ENCODE data around the gene GJB5. TPM values are rescaled to one million over a fixed set of nuclear protein-coding genes. Genes with fewer than 3 reads are reported as not detected.

Gene GJB5
- total RNA-seq, 1 donor from 2014 or later = not detected

DNA sequence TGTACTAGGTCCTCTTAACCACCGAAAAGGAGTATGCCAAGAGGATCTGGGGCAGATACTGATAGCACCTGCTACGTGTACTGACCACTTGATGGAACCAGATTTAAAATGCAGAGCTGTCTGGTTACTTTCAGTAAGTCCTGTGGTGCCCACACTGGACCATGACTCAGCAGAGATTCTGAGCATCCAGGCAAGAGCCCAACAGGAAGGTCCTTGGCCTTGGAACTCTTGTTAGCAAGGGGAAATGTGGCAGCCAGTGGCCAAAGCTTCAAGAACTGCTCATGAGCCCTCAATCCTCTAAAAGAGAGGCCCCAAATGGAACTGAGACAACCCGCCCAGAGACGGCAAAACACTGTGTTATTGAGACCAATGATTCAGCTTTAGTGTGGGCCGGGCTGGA, 4.2 kb upstream of the GJB5 start:
- intact Hi-C loops (cut with micrococcal nuclease) = no loop called here
- TF ChIP-seq, protein P1, sequence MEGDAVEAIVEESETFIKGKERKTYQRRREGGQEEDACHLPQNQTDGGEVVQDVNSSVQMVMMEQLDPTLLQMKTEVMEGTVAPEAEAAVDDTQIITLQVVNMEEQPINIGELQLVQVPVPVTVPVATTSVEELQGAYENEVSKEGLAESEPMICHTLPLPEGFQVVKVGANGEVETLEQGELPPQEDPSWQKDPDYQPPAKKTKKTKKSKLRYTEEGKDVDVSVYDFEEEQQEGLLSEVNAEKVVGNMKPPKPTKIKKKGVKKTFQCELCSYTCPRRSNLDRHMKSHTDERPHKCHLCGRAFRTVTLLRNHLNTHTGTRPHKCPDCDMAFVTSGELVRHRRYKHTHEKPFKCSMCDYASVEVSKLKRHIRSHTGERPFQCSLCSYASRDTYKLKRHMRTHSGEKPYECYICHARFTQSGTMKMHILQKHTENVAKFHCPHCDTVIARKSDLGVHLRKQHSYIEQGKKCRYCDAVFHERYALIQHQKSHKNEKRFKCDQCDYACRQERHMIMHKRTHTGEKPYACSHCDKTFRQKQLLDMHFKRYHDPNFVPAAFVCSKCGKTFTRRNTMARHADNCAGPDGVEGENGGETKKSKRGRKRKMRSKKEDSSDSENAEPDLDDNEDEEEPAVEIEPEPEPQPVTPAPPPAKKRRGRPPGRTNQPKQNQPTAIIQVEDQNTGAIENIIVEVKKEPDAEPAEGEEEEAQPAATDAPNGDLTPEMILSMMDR (IDR thresholded peaks at IDR 0.05; ENCODE audit: borderline replicate concordance) = no peak
- Histone ChIP-seq H3K36me3 (no peaks in the 10 kb centered on the region), H3K27ac (replicated peaks) (no peak overlapping the region), H3K4me3 (no peak overlapping the region), H3K4me1 (no peaks in the 10 kb centered on the region), H3K9me3 (replicated peaks) (no peaks in the 10 kb centered on the region), H3K27me3 (ENCODE audit: low read depth) (peaks cover 64% of the 10 kb centered on the region)
- DNase-seq = no peak

DNA sequence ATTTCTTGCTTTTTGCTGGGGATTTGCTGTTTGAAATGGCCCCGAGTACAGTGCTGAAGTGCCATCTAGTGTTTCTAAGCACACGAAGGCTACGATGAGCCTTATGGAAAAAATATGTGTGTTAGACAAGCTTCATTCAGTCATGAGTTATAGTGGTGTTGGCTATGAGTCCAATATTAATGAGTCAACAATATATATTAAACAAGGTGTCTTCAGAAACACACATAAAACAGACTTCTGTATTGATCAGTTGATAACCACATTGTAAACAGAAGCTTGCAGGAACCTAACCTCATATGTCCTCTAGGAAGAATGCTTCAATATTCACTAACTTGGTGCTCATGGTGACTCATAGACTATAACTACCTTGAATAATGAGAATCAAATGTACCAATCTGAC, 1.7 kb upstream of the GJB5 start:
- Histone ChIP-seq H3K9me3 (replicated peaks) (no peaks in the 10 kb centered on the region), H3K27me3 (ENCODE audit: low read depth) (peaks cover 62% of the 10 kb centered on the region), H3K27ac (replicated peaks) (no peak overlapping the region), H3K4me1 (no peaks in the 10 kb centered on the region), H3K36me3 (no peaks in the 10 kb centered on the region), H3K4me3 (no peak overlapping the region)
- intact Hi-C loops (cut with micrococcal nuclease) = no loop called here
- DNase-seq = no peak
- TF ChIP-seq, protein P1 (IDR thresholded peaks at IDR 0.05; ENCODE audit: borderline replicate concordance) = no peak

DNA sequence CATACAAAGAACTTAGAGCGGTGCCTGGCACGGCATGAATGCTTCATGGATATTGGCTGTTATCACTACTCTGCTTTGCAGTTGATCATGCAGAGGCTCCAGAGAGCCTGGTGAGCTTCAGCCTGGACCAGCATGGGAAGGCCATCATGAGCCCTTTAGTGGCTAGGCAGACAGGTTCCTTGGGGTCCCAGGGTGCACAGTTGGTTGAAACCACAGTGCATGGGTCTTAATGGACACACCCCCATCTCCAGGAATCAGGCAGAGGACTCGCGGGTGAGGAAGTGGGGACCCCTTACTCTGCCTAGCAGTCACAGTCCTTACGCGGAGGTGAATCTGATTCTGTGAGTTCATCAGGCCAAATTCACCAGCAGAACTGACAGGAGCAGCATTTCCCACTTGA, 1.1 kb downstream of the GJB5 start:
- intact Hi-C loops (cut with micrococcal nuclease) = no loop called here
- Histone ChIP-seq H3K4me1 (no peaks in the 10 kb centered on the region), H3K27ac (replicated peaks) (no peak overlapping the region), H3K36me3 (no peaks in the 10 kb centered on the region), H3K27me3 (ENCODE audit: low read depth) (peaks cover 78% of the 10 kb centered on the region), H3K4me3 (no peak overlapping the region), H3K9me3 (replicated peaks) (no peaks in the 10 kb centered on the region)
- DNase-seq = no peak
- TF ChIP-seq, protein P1 (IDR thresholded peaks at IDR 0.05; ENCODE audit: borderline replicate concordance) = no peak

DNA sequence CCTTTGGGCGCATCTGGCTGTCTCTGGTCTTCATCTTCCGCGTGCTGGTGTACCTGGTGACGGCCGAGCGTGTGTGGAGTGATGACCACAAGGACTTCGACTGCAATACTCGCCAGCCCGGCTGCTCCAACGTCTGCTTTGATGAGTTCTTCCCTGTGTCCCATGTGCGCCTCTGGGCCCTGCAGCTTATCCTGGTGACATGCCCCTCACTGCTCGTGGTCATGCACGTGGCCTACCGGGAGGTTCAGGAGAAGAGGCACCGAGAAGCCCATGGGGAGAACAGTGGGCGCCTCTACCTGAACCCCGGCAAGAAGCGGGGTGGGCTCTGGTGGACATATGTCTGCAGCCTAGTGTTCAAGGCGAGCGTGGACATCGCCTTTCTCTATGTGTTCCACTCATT, 2.5 kb downstream of the GJB5 start:
- Histone ChIP-seq H3K4me3 (no peak overlapping the region), H3K27ac (replicated peaks) (no peak overlapping the region), H3K9me3 (replicated peaks) (no peaks in the 10 kb centered on the region), H3K36me3 (no peaks in the 10 kb centered on the region), H3K27me3 (ENCODE audit: low read depth) (peaks cover 90% of the 10 kb centered on the region), H3K4me1 (no peaks in the 10 kb centered on the region)
- intact Hi-C loops (cut with micrococcal nuclease) = no loop called here
- TF ChIP-seq, protein P1 (IDR thresholded peaks at IDR 0.05; ENCODE audit: borderline replicate concordance) = no peak
- no peak for DNase-seq

DNA sequence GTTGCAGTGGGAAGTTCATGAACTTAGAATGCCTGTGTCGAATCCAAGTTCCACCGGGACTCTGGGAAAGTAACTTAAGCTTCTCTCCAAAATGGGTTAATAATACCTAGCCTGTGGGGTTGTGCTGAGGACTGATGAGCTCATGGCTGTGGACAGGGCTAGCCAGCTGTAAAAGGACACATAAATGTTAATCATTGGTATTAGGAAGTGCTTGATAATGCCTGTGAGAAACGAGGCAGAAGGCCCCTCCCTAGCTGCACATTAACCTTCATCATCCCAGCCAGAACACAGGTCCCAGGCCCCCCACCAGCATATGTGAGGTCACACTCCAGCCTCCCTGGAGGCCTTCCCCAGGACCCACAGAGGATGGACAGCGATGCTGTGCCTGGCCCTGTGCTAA, 3.9 kb downstream of the GJB5 start:
- Histone ChIP-seq H3K4me1 (no peaks in the 10 kb centered on the region), H3K27me3 (ENCODE audit: low read depth) (peaks cover 90% of the 10 kb centered on the region), H3K36me3 (no peaks in the 10 kb centered on the region), H3K4me3 (no peak overlapping the region), H3K9me3 (replicated peaks) (no peaks in the 10 kb centered on the region), H3K27ac (replicated peaks) (no peak overlapping the region)
- DNase-seq = no peak
- TF ChIP-seq, protein P1 (IDR thresholded peaks at IDR 0.05; ENCODE audit: borderline replicate concordance) = no peak
- intact Hi-C loops (cut with micrococcal nuclease) = no loop called here
